Neutrophil (primary cell): ENCODE measurements around the gene RS1.

Source experiments
- H3K27ac ChIP-seq: fragments of 200-600 bp; sonication (generic); 2 replicates; pipeline ENCODE4 v1.5.1; 2016; ENCODE audit warnings: mild to moderate bottlenecking, moderate library complexity
- H3K27me3 ChIP-seq: fragments of 200-600 bp; sonication (generic); 2 replicates; pipeline ENCODE4 v1.6.0; 2016; ENCODE audit warnings: mild to moderate bottlenecking
- H3K36me3 ChIP-seq: fragments of 200-600 bp; sonication (generic); 2 replicates; pipeline ENCODE4 v1.5.1; 2017
- H3K4me1 ChIP-seq, 2 experiments: fragments of 200-600 bp in 1 of 2; sonication (generic) in 1 of 2; 1 replicate in 1 of 2; 2 replicates in 1 of 2; pipeline versions ENCODE4 v1.5.1 to v1.6.1; 2013 to 2016; ENCODE audit warnings: low read depth in 1 of 2, low read length in 1 of 2, mild to moderate bottlenecking in 1 of 2, moderate library complexity in 1 of 2; ENCODE audit not compliant: control insufficient read depth in 1 of 2, insufficient read depth in 1 of 2
- H3K4me3 ChIP-seq, 2 experiments: fragments of 200-600 bp in 1 of 2; sonication (generic) in 1 of 2; 1 replicate in 1 of 2; 2 replicates in 1 of 2; pipeline ENCODE4 v1.5.1; 2013 to 2016; ENCODE audit warnings: low read depth in 1 of 2, low read length in 1 of 2, mild to moderate bottlenecking in 1 of 2, moderate library complexity in 1 of 2
- H3K9me3 ChIP-seq: fragments of 200-600 bp; sonication (generic); 2 replicates; pipeline ENCODE4 v1.5.1; 2016
- CTCF ChIP-seq: fragments of 200-600 bp; sonication (generic); IDR thresholded peaks from 2 replicates; pipeline ENCODE4 v1.5.1; 2016; ENCODE audit warnings: antibody characterized with exemption

RS1 gene

GRCh38 chrX:18639280-18639679 lies 32.6 kb downstream of the RS1 start:
- no peak for TF ChIP-seq CTCF
- no peaks in the 10 kb centered on the region for H3K4me1 ChIP-seq
- no peak overlapping the region for H3K27ac ChIP-seq
- no peaks in the 10 kb centered on the region for H3K9me3 ChIP-seq
- no peak overlapping the region for H3K4me3 ChIP-seq
- H3K27me3 ChIP-seq = no peaks in the 10 kb centered on the region
- no peaks in the 10 kb centered on the region for H3K36me3 ChIP-seq

- H3K4me3 ChIP-seq = no peak overlapping the region
- H3K36me3 ChIP-seq = no peaks in the 10 kb centered on the region
- TF ChIP-seq CTCF = no peak
- H3K9me3 ChIP-seq = no peaks in the 10 kb centered on the region
- H3K27ac ChIP-seq = no peak overlapping the region
- H3K27me3 ChIP-seq = no peaks in the 10 kb centered on the region
- no peaks in the 10 kb centered on the region for H3K4me1 ChIP-seq
These were observed 33.5 kb downstream of the RS1 start for GRCh38 chrX:18638398-18638797.

- Histone ChIP-seq H3K4me1 (no peaks in the 10 kb centered on the region), H3K4me3 (no peak overlapping the region), H3K27me3 (no peaks in the 10 kb centered on the region), H3K27ac (no peak overlapping the region), H3K9me3 (no peaks in the 10 kb centered on the region), H3K36me3 (peaks cover 23% of the 10 kb centered on the region)
- no peak for TF ChIP-seq CTCF
These were observed 41.0 kb downstream of the RS1 start for GRCh38 chrX:18630934-18631333.

GRCh38 chrX:18624599-18624998 lies 47.3 kb downstream of the RS1 start:
- H3K36me3 ChIP-seq = peaks cover 31% of the 10 kb centered on the region
- no peaks in the 10 kb centered on the region for H3K9me3 ChIP-seq
- no peaks in the 10 kb centered on the region for H3K4me1 ChIP-seq
- H3K27me3 ChIP-seq = no peaks in the 10 kb centered on the region
- no peak overlapping the region for H3K27ac ChIP-seq
- H3K4me3 ChIP-seq = no peak overlapping the region
- no peak for TF ChIP-seq CTCF

GRCh38 chrX:18620349-18620748 lies 51.6 kb downstream of the RS1 start:
- Histone ChIP-seq H3K36me3 (peaks cover 9% of the 10 kb centered on the region), H3K4me1 (peaks cover 22 to 25% of the 10 kb centered on the region in 2 experiments), H3K27me3 (no peaks in the 10 kb centered on the region), H3K4me3 (no peak overlapping the region), H3K9me3 (no peaks in the 10 kb centered on the region), H3K27ac (no peak overlapping the region)
- TF ChIP-seq CTCF = no peak

- no peak for TF ChIP-seq CTCF
- H3K27me3 ChIP-seq = no peaks in the 10 kb centered on the region
These were observed 52.6 kb downstream of the RS1 start for GRCh38 chrX:18619288-18619687.

More at GRCh38 chrX:18619288-18619687, 52.6 kb downstream of the RS1 start:
- H3K36me3 ChIP-seq = peaks cover 4% of the 10 kb centered on the region
- H3K27ac ChIP-seq = peak overlapping the region; percentile 35
- H3K4me1 ChIP-seq = peaks cover 22 to 25% of the 10 kb centered on the region in 2 experiments
- H3K9me3 ChIP-seq = no peaks in the 10 kb centered on the region
- H3K4me3 ChIP-seq = no peak overlapping the region
